Activated T-cell treated with anti-CD3 and anti-CD28 coated beads, Interleukin-2, amount 50 U/mL, for 4 hours (primary cell): ENCODE data around the gene PDE4B. TPM values are rescaled to one million over a fixed set of nuclear protein-coding genes. Genes with fewer than 3 reads are reported as not detected.

ENCODE experiments used
- ATAC-seq, 2 donors: fragments of 200-7000 bp; cut with Tn5 transposase; one replicate each; pipeline ENCODE4 v1.10.0; 2021
- DNase-seq: peaks from one replicate; pipeline ENCODE4 v3.0.0-alpha.2; 2020
- H3K27me3 Mint-ChIP-seq: one replicate; pipeline ENCODE4 v1.8.0; 2021; ENCODE audit warnings: low read depth, mixed read lengths
- H3K36me3 Mint-ChIP-seq: one replicate; pipeline ENCODE4 v1.8.0; 2022; ENCODE audit warnings: mixed read lengths; ENCODE audit not compliant: insufficient read depth
- H3K4me1 Mint-ChIP-seq: one replicate; pipeline ENCODE4 v1.8.0; 2021; ENCODE audit warnings: low read depth, mixed read lengths
- H3K4me3 Mint-ChIP-seq: one replicate; pipeline ENCODE4 v1.8.0; 2021; ENCODE audit warnings: mild to moderate bottlenecking, moderate library complexity, mixed read lengths
- H3K9me3 Mint-ChIP-seq: one replicate; pipeline ENCODE4 v1.8.0; 2021; ENCODE audit warnings: mixed read lengths
- total RNA-seq, 3 donors: library from RNA; stranded (reverse); gene quantifications; one replicate each; pipeline ENCODE4 v1.2.1, GENCODE V29; 2021

Gene PDE4B
- total RNA-seq, 3 donors from 2014 or later = 18.8 to 31.5 (median 20.8) TPM

DNA sequence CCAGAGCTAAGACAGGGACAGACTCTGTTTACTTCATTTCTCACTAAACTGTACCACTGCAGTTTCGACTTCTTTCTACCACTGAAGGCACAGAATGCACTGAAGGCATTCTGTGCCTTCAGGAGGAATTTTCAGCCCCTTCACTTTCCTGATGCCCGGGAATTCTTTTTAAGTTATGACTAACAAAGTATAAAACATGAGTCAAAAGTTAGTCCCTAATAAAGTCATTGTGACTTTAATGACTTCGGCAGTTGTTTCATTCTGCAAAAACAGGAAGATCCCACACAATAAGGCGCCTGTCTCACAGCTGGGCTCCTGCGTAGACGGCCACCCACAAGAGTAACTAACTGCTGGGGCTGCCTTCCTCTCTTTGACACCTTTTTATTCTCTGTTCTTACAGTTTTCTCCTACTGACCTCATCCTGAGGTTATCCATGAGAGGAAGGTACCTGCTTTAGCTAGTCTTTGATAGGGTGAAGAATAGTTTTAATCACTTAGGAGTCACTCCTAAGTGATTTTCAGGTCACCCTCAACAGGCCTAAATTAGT lies 557.4 kb downstream of the PDE4B start:
- Mint-ChIP-seq H3K4me1 (peaks cover 96% of the 10 kb centered on the region), H3K4me3 (peak overlapping the region; percentile 52), H3K27me3 (no peaks in the 10 kb centered on the region), H3K9me3 (peaks cover 3% of the 10 kb centered on the region), H3K36me3 (peaks cover 36% of the 10 kb centered on the region)
- ATAC-seq (peak; percentile 64 to 67), DNase-seq (peak; percentile 49)

DNA sequence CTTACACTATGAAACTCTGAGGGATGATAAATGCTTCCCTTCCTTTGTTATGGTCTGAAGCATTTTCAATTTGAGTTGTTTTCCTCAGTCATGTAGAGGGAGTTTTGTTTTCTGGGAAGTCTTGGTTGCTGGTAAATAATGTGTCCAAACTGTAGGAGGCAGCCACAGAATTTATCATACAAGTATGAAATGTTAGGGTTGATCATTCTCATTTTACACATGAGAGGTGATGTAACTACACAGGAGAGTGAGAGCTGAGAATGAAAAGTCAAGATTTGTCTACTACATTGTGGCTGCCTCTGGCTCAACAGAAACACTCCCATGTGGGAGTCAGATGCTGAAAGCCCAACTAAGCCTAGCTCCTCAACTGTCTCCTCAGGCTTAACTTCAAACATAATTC lies 558.8 kb downstream of the PDE4B start:
- Mint-ChIP-seq H3K27me3 (no peaks in the 10 kb centered on the region), H3K4me1 (peaks cover 96% of the 10 kb centered on the region), H3K4me3 (peak overlapping the region; percentile 52), H3K36me3 (peaks cover 41% of the 10 kb centered on the region), H3K9me3 (peaks cover 3% of the 10 kb centered on the region)
- peak; percentile 65 to 66 for ATAC-seq
- no peak for DNase-seq

DNA sequence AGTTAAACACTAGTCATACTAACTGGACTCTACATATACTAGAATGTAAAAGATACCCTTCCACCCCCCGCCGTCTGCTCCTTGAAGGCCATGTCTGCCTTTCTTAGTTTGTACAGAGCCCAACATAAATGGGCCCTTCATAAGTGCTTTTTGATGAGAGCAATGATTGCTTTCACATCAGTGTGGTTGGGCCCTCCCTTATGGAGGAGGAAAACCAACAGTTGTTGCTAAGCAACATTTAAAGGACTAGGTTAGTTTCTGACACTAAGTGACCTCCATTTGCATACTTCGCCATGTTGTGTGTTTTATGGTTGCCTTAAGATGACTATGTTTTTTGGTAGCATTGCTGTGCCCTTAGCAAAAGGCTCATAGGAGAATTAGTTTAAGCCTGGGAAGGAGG lies 559.2 kb downstream of the PDE4B start:
- H3K36me3 Mint-ChIP-seq = peaks cover 43% of the 10 kb centered on the region
- H3K4me3 Mint-ChIP-seq = peak overlapping the region; percentile 52
- peaks cover 96% of the 10 kb centered on the region for H3K4me1 Mint-ChIP-seq
- peak; percentile 16 to 26 for ATAC-seq
- no peak for DNase-seq
- H3K9me3 Mint-ChIP-seq = peaks cover 3% of the 10 kb centered on the region
- no peaks in the 10 kb centered on the region for H3K27me3 Mint-ChIP-seq

DNA sequence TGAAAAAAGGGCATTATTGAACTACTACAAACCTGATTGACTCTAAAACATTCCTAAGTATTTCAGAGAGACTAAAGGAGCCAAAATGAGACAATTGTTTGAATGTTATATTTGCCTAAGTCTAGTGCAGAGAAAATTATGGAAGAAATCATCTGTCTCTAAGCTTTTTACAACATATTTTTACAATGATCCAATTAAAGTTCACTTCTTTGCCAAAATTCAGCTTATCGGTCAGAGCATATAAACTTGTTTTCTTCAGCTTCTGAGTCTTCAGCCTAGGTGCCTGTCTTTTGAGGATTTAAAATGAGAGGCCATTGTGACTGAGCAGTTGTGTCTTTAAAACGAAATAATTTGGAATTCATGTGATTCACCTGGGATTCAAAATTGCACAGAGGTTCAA lies 560.1 kb downstream of the PDE4B start:
- peaks cover 3% of the 10 kb centered on the region for H3K9me3 Mint-ChIP-seq
- ATAC-seq (no peak), DNase-seq (no peak)
- H3K36me3 Mint-ChIP-seq = peaks cover 47% of the 10 kb centered on the region
- H3K27me3 Mint-ChIP-seq = no peaks in the 10 kb centered on the region
- H3K4me3 Mint-ChIP-seq = peak overlapping the region; percentile 21
- H3K4me1 Mint-ChIP-seq = peaks cover 96% of the 10 kb centered on the region

DNA sequence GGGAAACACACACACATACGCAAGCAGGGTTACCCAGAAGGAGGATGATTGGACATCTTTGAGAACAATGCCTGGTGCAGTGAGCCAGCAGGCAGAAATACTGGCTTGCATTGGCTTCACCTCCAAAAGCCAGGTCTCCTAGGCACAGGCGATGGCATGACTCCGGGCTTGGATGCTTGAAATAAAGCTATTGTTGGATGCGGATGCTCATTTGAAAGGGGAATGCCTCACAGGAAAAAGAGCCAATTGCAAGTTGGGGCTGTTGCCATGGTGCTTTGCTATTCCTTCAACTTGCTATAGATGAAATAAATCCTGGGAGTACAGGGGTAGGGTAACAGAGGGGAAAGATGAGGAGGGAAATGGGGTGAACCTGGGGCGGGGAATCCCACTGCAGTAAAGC lies 560.6 kb downstream of the PDE4B start:
- Mint-ChIP-seq H3K36me3 (peaks cover 52% of the 10 kb centered on the region), H3K27me3 (no peaks in the 10 kb centered on the region), H3K4me1 (peaks cover 96% of the 10 kb centered on the region), H3K4me3 (peak overlapping the region; percentile 21), H3K9me3 (peaks cover 3% of the 10 kb centered on the region)
- ATAC-seq (no peak), DNase-seq (no peak)

DNA sequence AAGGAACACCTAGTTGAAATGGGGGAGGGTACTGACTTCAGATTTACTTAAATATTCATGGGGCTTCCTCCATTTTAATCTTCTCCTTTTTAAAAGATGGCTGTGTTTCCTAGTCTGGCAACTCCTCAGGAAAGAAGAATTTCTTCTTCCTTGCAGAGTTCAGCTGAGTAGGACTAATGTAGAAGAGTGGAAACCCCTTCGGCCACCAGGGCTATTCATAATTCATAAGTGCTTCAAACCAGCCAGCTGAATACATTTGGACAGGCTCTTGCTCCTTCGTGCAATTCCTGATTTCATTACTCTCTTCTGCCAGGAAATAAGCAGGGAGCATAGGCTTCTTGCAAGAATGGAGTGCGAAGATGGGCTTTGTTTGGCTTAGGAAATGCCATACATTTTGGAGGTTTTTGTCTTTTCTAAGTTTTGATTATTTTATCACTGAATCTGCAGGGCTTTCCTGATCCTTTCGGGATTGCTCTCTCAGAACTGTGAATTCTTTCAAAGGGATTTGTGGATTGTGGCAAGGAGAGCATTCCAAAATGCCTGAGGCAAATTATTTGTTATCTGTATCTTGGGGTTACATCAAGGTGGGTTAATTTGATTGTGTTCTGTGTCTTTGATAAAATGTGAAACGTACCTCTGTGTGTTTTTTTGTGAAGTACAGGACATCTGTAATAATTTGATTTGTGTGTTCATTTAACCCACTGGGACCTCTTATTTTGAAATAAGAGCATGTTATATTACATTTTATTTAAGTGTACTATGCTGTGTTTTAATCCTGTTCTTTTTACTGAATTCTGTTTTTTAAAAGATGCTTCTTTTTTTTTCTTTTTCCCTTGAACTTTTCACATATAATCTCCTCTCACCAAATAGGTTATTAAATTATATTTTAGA lies 561.9 kb downstream of the PDE4B start:
- Mint-ChIP-seq H3K4me3 (no peak overlapping the region), H3K4me1 (peaks cover 98% of the 10 kb centered on the region), H3K36me3 (peaks cover 59% of the 10 kb centered on the region), H3K27me3 (no peaks in the 10 kb centered on the region), H3K9me3 (peaks cover 3% of the 10 kb centered on the region)
- no peak for ATAC-seq
- DNase-seq = no peak

DNA sequence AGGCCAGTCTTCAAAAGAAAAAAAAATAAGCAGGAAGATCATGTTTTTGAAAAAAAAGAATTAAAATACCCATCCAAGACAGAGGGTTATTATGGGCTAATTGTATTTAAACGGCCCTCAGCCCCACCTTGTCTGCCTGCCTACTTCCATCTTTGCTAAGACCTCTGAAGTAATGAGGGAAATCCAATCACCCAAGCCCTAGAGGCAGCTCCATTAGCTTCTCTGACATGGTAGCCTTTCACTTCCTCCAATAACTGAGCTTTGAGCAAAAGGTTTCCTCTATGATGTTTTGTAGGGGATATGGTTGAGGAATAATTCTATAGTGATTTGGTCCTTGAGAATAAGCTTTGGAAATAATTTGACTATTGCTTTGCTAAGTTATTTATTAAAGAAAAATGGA lies 563.1 kb downstream of the PDE4B start:
- Mint-ChIP-seq H3K36me3 (peaks cover 56% of the 10 kb centered on the region), H3K27me3 (no peaks in the 10 kb centered on the region), H3K4me1 (peaks cover 95% of the 10 kb centered on the region), H3K9me3 (peaks cover 3% of the 10 kb centered on the region), H3K4me3 (no peak overlapping the region)
- no peak for DNase-seq
- ATAC-seq = no peak

DNA sequence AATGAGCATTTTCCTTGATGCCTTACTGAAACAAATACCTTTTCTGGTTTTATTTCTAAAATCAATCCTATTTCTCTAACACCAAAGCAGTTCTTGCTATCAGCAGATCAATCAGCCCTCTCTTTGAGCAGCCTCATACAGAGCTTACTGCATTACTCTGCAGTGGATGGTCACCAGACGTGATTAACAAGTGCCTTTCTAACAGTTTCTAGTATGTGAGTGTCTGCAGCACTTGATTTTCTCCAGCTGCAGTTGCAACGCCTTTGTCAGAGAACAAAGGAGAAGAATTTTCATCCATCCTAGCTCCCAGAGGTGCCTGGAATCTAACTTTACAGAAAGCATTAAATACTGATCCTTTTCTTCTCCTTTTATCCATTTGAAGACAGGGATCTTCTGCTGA lies 563.9 kb downstream of the PDE4B start:
- Mint-ChIP-seq H3K36me3 (peaks cover 59% of the 10 kb centered on the region), H3K9me3 (peaks cover 3% of the 10 kb centered on the region), H3K27me3 (no peaks in the 10 kb centered on the region), H3K4me1 (peaks cover 91% of the 10 kb centered on the region), H3K4me3 (no peak overlapping the region)
- DNase-seq = no peak
- no peak for ATAC-seq

DNA sequence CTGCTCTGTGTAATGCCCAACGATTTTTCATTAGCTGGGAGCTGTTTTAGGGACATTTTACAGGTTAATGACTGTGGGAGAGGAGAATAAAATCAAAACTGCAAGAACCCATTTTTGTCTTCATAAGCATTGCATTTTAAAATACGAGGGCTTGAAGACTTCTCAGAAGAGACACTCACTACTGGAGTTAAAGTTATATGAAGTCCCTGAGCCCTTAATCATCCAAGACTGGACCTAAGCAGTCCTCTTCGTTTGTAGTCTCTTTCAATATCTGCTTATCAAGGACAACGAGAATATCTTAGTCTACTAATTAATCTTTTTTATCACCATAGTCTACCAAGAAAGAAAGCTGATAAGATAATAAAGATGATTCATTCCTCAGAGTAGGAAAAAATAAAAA lies 564.3 kb downstream of the PDE4B start:
- peak overlapping the region; percentile 49 for H3K4me3 Mint-ChIP-seq
- peaks cover 2% of the 10 kb centered on the region for H3K9me3 Mint-ChIP-seq
- peaks cover 60% of the 10 kb centered on the region for H3K36me3 Mint-ChIP-seq
- no peak for DNase-seq
- no peak for ATAC-seq
- H3K27me3 Mint-ChIP-seq = no peaks in the 10 kb centered on the region
- H3K4me1 Mint-ChIP-seq = peaks cover 91% of the 10 kb centered on the region

DNA sequence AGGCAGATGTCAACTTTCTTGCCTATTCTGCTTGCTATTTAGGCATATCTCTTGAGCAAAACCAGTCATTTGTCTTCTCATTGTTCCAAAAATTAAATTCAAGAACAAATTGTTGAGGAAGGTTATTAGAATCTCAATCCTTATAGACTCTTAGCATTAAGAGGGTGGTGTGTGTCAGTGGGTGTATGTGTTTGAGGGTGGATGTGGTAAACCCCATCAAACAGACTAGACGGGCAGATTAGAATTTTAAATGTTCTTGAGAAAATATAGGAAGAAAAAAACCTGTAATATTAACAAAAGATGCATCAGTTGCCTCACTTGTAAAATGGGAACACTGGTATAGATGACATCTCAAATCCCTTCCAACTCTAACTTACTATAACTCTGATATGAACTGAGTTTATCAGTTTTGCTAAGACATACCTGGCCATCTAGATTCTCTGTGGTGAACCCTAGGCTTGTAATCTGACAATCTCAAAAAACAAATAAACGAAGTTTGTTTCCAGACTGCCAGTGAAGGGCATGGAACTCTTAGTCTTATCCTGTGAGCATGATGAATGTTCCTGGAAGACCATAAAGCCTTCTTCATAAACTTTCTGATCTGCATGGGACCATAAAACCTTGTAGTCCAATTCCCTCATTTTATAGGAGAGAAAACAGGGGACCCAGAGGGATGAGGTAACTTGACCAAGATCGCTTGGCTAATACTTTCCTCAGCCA lies 564.9 kb downstream of the PDE4B start:
- Mint-ChIP-seq H3K27me3 (no peaks in the 10 kb centered on the region), H3K36me3 (peaks cover 61% of the 10 kb centered on the region), H3K4me3 (peak overlapping the region; percentile 49), H3K9me3 (no peaks in the 10 kb centered on the region), H3K4me1 (peaks cover 87% of the 10 kb centered on the region)
- no peak for DNase-seq
- peak; percentile 31 to 51 for ATAC-seq

DNA sequence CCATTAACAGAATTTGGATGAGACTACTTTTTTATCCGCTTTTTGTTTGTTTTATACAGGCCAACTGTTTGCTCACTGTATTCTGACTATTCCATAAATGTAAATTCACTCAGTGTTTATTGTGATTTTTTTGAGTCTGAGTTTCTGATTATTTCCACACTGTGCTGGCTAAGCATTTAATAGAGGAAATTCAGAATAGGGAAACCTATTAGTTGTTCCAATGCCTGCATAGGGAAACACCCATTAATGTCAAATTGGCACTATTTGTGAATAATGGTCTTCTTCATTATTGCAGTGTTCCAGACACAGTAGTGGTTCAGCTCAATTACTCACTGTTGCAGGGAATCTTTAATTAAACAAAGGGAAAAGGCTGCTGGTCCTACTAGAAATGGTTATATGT lies 566.6 kb downstream of the PDE4B start:
- Mint-ChIP-seq H3K4me1 (peaks cover 78% of the 10 kb centered on the region), H3K36me3 (peaks cover 62% of the 10 kb centered on the region), H3K9me3 (no peaks in the 10 kb centered on the region), H3K27me3 (no peaks in the 10 kb centered on the region), H3K4me3 (no peak overlapping the region)
- ATAC-seq = no peak
- no peak for DNase-seq

DNA sequence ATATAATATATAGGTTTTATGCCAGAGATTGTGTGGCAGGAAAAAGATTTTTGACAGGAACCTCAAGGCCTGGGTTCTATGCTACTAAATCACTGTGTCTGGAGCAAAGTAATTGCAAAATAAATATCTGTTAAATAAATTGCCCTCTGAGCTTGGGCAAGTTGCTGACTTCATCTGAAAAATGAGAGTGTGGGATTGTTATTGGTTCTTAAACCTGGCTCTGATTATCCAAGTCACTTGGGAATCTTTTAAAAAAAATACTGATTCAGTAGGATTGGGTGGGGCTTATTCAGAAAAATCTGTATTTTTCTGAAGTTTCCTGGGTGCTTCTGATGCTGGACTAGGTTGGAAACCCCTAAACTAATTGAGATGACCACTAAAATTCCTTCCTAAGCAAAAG lies 567.1 kb downstream of the PDE4B start:
- Mint-ChIP-seq H3K27me3 (no peaks in the 10 kb centered on the region), H3K4me3 (no peak overlapping the region), H3K9me3 (no peaks in the 10 kb centered on the region), H3K36me3 (peaks cover 63% of the 10 kb centered on the region), H3K4me1 (peaks cover 78% of the 10 kb centered on the region)
- no peak for DNase-seq
- ATAC-seq = no peak

DNA sequence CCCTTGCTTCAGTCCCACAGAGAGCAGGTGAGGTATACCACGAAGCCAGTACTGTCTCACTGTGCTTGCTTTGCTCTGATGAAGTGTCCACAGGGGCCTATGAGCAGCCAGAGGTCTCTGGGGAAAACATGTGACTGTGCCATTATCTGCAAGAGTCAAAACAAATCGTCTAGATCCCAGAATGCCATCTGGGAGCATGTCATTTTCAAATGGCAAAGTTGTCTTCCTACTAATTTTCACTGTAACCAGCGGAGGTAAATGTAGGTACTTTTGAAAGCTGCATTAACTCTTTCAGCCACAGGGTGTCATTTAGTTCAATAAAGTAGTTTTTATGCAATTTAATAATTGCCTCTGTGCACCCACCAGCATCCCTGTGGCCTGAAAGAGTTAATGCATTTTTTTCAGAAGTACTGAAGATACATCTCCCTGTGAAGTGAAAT lies 567.6 kb downstream of the PDE4B start:
- H3K9me3 Mint-ChIP-seq = no peaks in the 10 kb centered on the region
- H3K36me3 Mint-ChIP-seq = peaks cover 66% of the 10 kb centered on the region
- DNase-seq (no peak), ATAC-seq (peak in 1 of 2 donors; percentile 23)
- H3K4me1 Mint-ChIP-seq = peaks cover 78% of the 10 kb centered on the region
- H3K27me3 Mint-ChIP-seq = no peaks in the 10 kb centered on the region
- H3K4me3 Mint-ChIP-seq = no peak overlapping the region

DNA sequence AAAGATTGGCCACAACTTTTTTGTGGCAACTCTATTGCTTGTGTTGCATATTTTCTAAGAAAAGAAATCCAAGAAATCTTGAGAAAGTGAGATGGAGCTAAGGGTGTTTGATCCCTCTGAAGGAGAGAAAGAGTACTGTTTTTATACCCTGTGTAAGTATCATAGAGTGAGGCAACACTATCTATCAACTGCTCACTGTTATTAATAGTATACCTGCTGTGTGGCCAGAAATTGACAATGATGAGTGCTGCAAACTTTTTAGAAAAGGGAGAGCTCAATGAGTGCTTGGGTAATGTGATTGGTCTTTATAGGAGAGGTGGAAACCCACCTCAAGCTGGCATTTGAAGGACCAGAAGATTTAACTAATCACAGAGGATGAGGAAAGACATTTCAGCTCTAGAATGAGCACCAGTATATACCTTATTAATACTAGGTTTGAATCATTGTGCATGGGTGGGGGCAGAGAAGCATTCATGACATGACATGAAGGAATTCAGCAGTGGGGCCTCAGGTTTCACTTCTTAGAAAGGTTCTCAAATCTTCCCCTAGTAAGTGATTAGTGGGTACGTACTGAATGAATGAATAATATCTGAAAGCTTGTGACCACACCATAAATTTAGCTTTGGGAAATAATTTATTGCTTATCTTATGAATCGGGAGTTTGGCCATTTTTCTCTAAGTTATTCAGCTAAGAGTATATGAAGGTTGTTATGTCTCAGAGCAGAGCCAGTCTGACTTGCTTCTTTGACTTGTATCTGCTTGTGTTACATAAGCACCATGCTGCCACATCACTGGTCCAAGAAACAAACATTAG lies 572.1 kb downstream of the PDE4B start:
- Mint-ChIP-seq H3K36me3 (peaks cover 76% of the 10 kb centered on the region), H3K27me3 (no peaks in the 10 kb centered on the region), H3K4me1 (peaks cover 77% of the 10 kb centered on the region), H3K9me3 (no peaks in the 10 kb centered on the region), H3K4me3 (peak overlapping the region; percentile 14)
- peak; percentile 67 to 74 for ATAC-seq
- DNase-seq = no peak
